HG03060 (cell line): ENCODE results near the gene IRAK3.

ENCODE experiments used
- ATAC-seq: cut with Tn5 transposase; IDR thresholded peaks from one replicate; pipeline ENCODE4 v1.9.1; 2021; ENCODE audit warnings: low read depth, moderate number of reproducible peaks; ENCODE audit not compliant: unreplicated experiment

Gene IRAK3

DNA sequence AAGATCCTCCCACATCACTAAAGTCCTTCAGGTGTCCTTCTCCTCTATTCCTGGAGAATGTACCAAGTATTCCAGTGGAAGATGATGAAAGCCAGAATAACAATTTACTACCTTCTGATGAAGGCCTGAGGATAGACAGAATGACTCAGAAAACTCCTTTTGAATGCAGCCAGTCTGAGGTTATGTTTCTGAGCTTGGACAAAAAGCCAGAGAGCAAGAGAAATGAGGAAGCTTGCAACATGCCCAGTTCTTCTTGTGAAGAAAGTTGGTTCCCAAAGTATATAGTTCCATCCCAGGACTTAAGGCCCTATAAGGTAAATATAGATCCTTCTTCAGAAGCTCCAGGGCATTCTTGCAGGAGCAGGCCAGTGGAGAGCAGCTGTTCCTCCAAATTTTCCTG is 58.7 kb downstream of the IRAK3 start:
- ATAC-seq = no peak

DNA sequence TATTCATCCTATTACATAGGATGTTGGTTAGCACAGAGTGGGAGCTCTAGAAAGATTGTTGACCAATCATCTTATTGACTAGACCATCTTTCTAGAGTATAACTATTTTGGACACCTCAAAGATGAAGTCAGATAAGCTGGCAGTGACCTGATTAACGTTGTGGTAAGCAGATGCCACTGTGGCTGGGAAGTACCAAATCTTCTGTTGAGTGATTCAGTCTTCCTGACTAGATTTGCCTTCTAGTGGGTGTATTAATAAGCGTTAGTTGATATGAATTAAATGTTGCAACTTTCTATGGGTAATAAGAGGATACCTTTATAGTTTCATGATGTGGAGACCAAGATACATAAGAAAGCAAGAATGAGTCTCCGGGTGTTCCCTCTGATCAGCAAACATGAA is 62.0 kb downstream of the IRAK3 start:
- no peak for ATAC-seq

DNA sequence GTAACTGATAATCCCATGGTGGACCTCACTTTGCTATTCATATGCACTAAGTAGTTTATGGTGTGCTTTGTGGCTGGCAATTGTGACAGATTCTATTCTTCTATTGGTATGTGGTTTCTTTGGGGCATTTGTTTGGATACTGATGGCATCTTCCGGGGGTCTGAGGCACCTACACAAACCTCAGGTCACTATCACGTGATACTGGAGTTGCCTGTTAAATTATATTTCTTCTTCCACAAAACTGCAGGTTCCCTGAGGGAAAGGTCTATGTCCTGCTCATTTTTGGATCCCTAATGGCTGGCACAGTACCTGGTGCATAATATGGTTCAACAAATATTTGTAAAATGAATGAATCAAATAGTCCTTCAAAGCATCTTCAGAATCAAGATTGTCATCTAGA is 63.8 kb downstream of the IRAK3 start:
- ATAC-seq = no peak

DNA sequence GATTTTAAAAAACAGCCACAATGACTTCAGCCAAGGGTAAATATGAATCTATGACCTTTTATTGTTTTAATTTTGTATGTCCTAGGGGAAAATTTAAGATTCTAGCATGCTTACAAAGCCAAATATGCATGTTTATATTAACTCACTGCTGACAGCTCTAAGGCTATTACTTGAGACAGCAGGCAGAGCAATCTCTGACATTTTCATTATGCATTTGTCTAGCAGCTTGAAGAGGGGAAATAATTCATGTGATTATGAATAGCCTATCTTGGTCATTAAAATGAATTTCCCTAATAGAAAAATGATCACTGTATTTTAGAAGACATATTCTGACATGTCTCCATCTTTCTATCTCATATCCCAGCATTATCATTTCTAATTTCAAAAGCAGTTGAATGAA is 66.7 kb downstream of the IRAK3 start:
- no peak for ATAC-seq

DNA sequence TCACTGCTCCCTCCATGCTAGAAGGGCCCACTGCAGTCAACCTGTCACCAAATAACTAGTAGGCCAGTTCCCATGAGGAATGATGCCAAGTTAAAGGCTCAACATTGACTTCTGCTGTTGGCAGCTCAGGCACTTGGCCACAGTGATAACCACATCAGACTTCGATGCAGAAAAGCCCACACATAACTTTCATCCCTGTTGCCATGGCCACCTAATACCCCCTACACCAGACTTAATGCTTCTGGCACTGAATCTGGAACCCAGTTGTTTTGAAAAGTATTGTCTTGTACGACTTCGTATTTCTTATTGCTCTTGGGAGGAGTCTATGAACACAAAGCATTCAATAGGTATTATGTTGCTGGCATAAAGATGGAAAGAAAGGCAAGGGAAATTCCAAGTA is 69.0 kb downstream of the IRAK3 start:
- ATAC-seq = no peak

DNA sequence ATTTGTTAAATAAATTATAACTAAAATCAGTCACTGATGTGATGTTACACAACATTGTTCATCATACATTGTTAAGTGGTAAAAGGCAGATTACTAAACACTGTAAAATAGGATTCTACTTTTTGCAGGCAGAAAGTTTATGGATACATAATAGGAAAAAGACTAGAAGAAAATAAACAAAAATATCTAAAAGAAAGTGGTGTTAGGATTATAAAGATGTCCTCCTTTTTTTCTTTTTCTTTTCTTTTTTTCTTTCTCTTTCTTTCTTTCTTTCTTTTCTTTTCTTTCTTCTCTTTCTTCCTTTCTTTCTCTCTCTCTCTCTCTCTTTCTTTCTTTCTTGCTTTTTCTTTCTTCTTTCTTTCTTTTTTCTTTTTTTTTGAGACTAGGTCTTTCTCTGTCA is 73.7 kb downstream of the IRAK3 start:
- no peak for ATAC-seq

DNA sequence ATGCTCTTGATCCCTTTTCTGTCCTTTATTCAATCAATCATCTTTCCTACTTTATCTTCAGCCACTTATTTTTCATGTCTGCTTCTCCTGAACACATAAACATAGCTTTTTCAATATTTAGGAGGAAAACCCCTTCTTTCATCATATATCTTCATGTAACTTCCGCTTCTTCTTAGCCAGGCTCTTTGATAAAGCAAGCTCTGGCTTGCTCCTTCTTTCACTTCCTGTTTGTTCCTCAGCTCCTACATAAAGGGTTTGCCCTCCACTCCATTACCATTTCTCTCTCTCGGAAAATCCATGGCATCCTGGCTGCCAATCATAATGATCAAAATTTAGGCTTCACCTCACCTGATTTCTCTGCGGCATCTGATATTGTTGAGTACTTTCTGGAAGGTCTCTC is 79.5 kb downstream of the IRAK3 start:
- ATAC-seq = no peak

DNA sequence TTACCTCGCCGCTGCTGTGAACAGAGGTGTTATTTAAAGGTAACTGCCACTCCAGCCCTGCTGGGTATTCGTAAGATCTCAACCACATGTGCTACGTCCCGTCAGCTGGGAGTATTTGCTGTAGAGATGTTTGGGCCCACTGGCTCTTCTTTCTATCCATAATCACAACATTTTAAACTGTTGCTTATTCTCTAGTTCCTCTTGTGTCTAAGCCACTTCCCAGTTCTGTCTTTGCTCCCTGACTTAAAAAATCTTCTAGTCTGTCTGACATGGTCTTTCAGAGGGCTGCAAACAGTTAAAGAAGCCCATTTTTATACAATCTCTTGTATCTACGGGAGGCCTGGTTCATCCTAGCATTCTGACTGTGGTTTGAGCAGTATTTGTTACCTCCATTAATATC is 80.1 kb downstream of the IRAK3 start:
- ATAC-seq = no peak

DNA sequence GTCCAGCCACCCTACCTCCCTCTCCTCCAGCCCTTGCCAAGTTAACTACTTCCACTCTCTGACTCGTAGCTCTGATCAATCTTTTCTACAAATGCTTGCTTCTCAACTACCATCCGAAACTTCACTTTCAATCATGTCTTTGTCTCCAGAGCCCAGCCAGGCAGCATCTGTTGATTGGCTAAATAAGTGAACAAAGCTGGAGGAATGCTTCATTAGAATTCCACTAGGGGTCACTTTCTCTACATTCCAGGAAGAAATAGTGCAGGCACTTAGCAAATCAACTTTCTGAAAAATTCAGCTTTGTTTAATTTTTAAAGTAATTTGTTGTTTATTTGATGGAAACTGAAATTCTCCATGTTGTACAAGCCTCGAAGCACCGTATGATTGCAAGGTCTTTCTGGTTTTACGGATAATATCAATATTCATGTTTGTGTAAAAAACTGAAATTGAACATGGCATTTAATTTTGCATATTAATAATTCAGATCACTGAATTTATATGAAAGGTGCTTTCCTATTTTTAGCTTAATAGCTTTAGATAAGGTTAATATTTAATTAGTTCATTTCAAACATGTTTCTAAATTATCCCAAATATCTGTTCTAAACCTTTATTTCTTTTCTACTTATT is 80.9 kb downstream of the IRAK3 start:
- ATAC-seq = no peak

DNA sequence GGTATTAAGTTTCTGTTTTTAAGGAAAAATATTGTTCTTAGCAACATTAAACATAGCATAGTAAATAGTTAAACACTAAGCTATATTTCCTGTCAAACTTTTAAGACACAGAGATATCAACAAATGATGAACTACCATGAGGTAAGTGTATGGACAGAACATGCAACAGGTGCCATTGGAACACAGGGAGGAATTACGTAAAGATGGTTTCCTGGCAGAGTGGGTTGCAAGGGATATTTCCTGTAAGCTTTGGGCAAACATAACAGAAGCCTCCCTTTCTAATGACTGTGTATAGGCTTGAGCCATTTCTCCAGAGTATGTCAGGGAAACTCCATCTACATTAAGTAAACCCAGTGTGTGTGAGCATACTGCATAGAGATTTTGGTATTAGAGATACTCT is 81.6 kb downstream of the IRAK3 start:
- no peak for ATAC-seq

DNA sequence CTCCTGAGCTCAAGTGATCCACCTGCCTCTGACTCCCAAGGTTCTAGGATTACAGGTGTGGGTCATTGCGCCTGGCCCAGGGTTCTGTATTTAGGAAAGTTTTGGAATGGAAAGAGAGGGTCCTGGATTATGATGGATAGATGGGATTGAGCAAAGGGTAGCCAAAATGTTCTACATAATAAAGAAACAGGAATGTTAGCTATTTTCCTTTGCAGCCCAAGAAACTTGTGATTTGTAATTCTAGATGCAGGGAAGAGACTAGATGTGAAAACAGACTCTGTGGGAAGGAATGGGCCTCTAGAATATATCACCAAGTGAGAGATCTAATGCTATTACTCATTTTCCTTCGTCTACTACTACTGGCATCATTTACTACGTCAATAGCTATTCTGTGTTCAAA is 83.6 kb downstream of the IRAK3 start:
- ATAC-seq = no peak

DNA sequence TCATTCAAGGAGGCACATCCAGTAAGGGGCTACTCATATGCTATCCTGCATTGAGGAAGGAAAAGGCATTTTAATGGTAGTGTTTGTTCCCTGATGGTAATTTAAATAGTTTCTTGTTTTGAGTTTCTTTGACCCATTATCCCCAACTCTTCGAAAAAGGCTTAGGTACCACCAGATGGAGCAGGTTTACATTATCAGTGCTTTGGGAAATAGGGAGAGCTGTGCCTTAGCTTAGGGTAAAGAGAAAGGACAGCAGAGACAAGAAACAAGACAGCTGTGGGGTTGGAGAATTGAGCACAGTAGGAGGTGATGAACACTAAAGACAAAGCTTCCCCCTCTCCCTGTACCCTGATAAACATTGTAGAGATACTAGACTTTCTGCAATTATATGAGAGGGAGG is 84.1 kb downstream of the IRAK3 start:
- no peak for ATAC-seq

DNA sequence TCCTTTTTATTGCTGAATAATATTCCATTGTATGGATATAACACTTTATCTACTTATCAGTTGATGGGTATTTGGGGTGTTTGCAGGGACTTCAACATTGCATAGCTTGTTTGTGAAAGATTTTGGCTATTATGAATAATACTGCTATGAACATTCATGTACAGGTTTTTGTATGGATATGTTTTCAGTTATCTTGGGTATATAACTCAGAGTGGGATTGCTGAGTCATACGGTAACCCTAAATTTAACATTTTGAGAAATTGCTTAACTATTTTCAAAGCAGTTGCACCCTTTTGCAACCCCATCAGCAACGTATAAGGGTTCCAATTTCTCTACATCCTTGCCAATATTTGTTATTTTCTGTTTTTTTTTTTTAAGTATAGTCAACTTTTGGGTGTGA is 86.0 kb downstream of the IRAK3 start:
- no peak for ATAC-seq

DNA sequence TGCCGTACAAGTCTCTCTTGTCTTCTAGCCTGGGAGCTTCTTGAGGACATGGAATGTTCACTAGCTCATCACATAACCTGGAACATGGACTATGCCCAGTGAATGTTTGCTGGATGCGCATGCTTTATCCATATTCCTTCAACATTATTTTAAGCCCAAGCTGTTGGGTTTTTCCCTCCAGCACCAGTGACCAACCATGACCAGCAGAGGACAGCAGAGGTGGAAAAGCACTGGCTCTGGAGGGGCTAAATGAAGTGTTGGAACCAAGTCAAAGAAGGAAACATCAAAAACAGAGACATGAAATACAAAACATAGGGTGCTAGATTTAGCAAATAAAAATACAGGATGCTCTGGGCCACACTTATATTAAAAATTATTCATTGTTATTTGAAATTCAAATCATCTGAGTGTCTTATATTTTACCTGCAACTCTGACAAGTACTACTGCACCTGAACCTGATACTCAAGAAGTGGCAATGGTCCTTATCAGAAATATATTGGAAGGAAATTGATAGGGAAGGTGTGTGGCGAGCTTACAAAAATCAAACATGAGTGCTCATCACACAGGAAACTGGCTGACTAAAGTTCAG is 90.2 kb downstream of the IRAK3 start:
- no peak for ATAC-seq

DNA sequence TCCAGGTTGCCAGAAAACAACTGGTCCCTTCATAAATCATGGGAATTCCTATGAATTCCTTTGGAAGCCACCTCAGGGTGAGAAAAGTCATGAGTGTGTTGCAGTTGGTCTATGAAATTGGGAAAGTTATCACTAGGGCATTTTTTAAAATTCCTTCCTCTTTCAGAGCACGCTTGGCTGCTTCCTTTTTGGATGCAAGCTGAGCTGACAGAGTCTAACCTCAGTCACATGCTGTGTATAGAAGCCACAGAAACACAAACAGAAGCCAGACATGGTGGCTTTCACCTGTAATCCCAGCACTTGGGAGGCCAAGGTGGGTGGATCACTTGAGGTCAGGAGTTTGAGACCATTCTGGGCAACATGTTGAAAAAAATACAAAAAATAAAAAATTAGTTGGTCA is 91.5 kb downstream of the IRAK3 start:
- ATAC-seq = no peak

DNA sequence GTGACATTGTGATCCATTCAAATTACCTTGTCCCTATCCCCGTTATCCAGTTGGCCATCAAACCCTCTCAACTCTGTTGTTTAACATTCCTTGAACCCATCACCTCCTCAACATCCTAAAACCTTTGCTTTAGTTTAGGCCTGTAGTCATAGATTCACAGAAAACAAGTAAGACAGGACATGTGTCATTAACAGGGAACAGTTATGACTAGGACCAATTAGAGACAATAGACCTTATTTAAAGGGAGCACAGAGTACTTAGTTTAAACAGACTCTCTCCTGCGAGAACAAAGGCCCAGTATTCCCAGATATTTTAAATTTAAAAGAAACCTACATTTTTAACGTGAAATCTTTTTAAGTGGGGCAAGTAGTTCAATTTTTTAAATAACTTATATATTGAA is 93.2 kb downstream of the IRAK3 start:
- ATAC-seq = no peak

DNA sequence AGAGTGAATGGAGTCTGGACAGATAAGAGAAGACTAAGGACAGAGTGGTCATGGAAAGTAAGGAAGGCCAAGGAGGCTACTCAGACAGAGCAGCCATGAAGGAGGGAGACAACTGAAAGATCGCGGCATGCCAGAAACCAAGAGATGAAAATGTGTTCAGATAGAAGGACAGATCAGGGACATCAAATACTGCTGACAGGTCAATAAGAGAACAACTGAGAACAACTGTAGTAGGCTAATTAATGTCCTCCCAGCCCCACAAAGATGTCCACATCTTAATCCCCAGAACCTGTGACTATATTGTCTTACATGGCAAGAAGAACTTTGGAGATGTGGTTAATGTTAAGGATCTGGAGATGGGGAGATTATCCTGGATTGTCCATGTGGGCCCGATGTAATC is 98.3 kb downstream of the IRAK3 start:
- ATAC-seq = no peak

DNA sequence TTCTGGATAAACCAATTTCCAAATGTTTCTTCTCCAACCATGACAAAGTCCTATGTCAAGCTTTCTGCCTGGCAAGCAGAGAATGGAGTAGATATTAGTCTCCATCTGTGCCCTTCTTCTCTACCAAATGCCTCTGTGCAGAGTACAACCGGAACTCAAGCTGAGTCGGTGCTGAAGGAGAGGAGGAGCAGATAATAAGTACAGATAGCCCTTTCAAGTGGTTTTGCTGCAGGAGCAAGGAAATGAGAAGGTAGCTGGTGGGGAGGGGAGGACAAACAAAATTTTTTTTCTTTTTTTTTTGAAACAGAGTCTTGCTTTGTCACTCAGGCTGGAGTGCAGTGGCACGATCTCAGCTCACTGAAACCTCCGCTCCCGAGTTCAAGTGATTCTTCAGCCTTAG is 99.1 kb downstream of the IRAK3 start:
- no peak for ATAC-seq

DNA sequence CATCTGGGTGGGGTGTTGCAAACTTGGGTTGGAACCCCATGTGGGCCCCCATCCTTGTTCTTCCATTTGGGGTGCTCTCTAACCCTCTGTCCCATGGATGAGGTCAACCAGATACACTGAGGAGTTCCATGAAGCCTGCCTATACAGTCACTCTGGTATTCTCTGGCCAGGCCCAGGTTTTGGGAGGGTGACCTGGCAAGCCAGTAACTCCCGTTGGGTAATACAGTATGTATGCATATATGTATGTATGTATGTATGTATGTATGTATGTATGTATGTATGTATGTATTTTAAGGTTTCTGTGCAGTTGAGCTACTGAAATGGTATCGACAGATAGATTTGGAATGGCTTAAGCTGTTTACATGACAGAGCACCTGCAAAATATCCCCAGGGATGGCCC is 100.5 kb downstream of the IRAK3 start:
- no peak for ATAC-seq

DNA sequence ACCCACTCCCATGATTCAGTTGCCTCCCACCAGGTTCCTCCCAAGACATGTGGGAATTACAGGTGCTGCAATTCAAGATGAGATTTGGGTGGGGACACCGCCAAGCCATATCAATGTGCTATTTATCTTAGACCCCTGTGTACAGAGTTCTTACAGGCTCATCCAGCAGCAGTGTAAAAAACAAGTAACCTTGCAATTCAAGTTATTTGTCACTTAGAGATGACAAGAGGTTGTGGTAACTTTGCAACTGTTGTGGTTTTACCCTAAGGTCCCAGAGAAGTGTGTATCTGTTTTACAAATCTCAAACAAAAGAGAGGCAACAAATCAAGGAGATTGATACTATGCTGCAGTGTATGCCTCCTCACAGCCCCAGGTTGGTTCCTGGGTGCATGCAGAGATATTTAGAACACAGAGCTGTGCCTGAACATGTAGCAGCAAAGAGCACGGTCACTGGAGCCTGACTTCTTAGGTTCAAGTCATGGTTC is 101.7 kb downstream of the IRAK3 start:
- no peak for ATAC-seq

DNA sequence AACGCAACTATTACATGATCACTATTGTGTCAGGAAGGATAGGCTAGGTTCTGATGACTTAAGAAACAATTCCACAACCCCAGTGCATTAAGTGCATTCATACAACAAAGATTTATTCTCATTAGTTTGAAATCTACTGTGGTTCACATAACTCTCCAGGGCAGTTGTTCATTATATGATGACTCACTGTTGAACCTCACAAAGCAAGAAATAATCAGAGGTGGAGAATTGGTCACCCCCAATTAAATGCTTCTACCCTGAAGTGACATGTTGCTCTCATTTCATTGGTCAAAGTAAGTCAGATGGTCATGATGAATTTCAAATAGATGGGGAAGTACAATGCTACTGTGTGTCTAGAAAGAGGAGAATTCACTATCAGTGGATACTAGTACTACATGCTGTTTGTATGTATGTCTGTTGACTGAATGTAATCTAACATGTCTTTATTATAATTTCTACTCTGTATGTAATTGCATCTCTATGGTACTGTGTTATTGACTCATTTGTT is 107.2 kb downstream of the IRAK3 start:
- no peak for ATAC-seq

DNA sequence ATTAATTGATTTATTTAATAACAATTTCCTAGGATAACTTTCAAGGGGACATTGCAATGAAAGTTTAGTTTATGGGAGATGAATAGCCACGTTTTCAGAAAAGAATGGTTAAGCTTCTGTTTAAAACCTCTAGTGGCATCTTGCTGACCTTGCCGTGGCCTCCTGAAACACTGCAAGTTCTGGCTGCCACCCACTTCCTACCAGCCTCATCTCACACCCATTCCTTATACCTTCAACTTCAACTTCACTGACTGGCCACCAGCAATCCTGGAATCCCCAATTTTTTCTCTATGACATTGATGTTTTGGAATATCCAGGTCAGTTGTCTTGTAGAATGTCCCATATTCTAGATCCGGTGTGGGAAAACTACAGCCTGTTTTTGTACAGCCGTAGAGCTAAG is 108.1 kb downstream of the IRAK3 start:
- no peak for ATAC-seq

DNA sequence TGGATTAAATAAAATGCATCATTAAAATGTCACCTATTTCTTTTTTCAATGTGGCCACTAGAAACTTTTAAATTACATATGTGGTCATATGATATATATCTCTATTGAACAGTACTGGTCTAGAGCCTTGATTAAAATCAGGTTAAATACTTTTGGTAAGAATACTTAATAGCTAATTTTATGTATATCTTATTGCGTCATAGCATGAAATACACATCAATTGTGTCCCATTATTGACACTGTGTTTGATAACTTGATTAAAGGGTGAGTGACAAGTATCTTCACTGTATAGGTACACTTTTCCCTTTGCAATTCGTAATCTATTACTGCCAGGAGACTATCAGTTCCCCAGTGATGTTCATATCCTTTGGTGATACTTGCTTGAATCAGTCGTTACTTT is 108.9 kb downstream of the IRAK3 start:
- no peak for ATAC-seq
